GM18868 (cell line): ENCODE results near the gene SPRR2G.
"Not testable (repeated sequence)": the region's sequence is repeated elsewhere in the genome, so short reads cannot be mapped to it uniquely, and the experiment has no call there.

Source experiments
- ATAC-seq: cut with Tn5 transposase; IDR thresholded peaks from one replicate; pipeline ENCODE4 v1.9.1; 2021; ENCODE audit warnings: mild to moderate bottlenecking, moderate library complexity; ENCODE audit not compliant: unreplicated experiment

Gene SPRR2G

GRCh38 chr1:153150846-153151245, at the start of gene SPRR2G:
SPRR2G (minus strand) TSS chr1:153150890; CDS start chr1:153150110, 780 bp downstream.
- no peak for ATAC-seq

DNA sequence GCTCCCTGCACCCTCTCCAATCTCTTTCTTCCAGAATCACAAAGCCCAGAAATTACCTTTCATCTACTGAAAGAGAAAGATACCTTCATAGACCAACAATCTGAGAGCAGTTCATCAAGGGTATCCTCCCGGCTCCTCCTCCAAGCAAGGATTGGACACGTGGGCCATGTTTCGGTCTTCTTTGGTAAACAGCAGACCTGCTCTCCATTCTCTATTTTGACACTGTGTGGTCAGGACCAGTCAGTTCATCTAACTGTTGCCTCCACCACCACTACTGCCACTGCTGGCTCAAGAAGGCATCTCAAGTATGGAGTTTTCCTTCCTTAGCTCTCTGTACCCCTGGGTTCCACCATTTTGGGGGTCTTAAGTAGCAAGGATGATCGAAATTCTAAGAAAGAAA, 44.5 kb upstream of the SPRR2G start:
- ATAC-seq: no peak

- ATAC-seq: no peak
Measured at GRCh38 chr1:153194331-153195050, 43.8 kb upstream of the SPRR2G start.

GRCh38 chr1:153192697-153193096, 42.0 kb upstream of the SPRR2G start:
- no peak for ATAC-seq

DNA sequence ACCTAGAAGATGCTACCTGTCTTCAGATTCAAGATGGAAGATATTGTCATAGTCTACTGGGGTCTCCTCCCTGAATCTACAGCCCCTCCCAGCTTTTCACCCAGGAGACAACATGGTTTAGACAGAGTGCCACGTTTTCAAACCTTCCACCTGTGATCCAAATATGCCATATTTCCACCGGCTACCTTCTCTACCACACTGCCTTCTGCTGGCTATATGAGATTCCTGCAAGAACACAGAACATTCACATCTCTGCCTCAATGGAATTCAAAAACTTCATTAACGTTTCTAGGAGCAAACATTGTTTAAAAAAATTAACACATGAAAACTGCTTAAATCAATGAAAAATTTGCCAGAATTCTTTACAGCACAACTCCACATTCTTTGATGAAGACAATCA, 39.7 kb upstream of the SPRR2G start:
- no peak for ATAC-seq

GRCh38 chr1:153188301-153188700, 37.6 kb upstream of the SPRR2G start:
- ATAC-seq: not testable (repeated sequence)

GRCh38 chr1:153180556-153180955, 29.9 kb upstream of the SPRR2G start:
- ATAC-seq: no peak

DNA sequence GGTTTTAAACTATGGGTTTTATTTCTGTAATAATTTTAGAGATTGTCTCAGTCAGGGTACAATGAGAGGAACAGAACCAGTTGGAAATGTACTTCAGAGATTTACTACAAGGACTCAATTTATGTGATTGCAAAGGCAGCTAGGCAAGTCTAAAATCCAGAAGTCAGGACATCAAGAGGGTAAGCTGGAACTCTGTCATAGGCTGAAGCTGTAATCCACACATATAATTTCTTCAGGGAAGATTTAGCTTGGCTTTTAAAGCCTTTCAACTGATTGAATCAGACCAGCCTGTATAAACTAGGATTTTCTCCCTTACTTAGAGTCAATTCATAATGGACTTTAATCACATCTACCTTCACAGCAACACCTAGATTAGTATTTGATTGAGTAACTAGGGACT, 28.2 kb upstream of the SPRR2G start:
- no peak for ATAC-seq

DNA sequence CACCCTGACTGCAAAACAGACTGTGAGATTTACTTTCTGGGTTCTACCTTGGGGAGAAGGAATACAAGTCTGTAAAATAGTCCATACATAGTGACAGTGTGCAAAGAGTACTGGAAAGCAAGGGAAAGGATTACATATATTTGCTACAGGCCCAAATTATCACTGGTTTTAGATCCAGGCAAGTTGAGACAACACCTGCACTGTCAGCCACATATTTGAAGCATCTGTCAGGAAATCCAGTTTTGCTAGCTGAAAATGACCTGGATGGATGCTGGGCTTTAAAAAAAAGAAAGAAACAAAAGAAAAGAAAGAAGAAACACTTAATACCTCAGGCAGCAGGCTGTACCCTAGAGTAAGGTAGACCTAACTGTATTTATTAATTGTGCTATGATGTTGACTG, 23.9 kb upstream of the SPRR2G start:
- ATAC-seq: no peak

DNA sequence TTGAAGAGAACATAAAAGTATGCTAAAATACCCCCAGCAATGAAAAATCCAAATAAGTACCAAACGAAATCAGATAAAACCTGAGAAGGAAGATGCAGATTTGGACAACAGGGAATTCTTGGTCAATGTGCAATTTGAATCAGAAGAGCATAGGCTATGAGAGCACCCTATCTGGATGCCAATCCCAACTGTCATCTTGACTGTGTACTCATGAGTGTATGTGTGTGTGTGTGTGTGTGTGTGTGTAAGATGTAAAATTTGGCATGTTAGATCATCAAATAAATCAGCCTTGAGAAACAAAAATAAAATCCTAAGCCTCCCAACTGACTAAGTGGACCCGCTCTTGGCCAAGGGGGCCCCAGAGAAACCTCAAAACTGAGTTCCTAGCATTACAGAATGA, 18.0 kb upstream of the SPRR2G start:
- no peak for ATAC-seq

DNA sequence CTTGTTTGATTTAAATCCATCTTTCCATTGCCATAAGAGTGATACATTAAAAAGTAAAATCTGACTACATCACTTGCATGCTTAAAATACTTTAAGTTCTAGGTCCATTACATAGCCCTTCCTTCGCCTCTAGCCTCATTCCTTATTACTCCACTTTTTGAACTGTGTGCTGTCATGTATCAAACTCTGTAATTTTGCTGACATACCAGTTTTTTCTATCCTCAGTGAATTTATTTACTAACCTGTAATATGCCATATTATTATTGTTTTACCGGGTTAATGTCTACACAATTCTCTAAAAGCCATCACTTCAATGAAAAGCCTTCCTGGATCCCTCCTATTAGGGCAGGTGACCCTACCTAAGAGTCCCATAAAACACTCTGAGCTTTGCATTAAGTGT, 4.9 kb upstream of the SPRR2G start:
- ATAC-seq: no peak

DNA sequence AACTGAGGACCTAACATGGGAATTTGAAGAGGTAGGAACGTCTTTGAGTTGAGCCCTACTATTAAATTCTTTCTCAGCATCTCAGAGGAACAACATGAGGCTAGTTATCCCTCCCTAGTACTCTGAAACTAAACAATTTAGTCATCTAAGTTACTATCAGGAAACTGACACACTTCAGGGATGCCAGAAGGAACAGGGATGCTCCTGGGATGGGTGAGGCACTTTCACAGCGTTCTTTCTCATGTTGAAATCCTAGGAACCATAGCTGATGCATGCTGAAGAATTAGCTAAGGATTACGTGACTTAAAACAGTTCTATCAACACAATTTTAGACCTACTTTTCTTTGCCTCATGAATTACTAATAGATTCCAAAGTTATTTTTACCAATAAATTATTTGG, 1.8 kb upstream of the SPRR2G start:
- ATAC-seq: no peak

- no peak for ATAC-seq
Measured at GRCh38 chr1:153141377-153141776, 9.3 kb downstream of the SPRR2G start.

- ATAC-seq: no peak
Measured at GRCh38 chr1:153140484-153140883, 10.2 kb downstream of the SPRR2G start.

DNA sequence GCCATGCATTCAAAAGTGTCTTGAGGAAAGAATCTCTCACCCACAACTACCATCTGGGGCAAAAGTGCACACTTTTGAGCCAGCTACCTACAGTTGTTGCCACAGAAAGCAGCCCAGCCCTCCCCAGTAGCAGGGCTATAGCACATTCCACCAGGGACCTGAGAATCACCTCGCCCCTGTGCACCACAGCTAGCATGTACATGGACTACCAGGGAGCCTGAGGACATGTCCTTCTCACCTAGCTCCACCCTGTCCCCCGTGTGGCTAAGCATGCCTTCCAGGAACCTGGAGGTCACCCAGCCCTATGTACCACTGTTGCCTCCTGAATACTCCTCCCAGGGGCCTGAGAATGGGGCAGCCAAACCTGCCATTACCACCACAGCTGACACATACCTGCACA, 16.9 kb downstream of the SPRR2G start:
- no peak for ATAC-seq

GRCh38 chr1:153133267-153133666, 17.4 kb downstream of the SPRR2G start:
- ATAC-seq: no peak

GRCh38 chr1:153128688-153129087, 22.0 kb downstream of the SPRR2G start:
- not testable (repeated sequence) for ATAC-seq

- ATAC-seq: no peak
Measured at GRCh38 chr1:153127296-153127695, 23.4 kb downstream of the SPRR2G start.

- no peak for ATAC-seq
Measured at GRCh38 chr1:153125536-153125935, 25.2 kb downstream of the SPRR2G start.

GRCh38 chr1:153123793-153124192, 26.9 kb downstream of the SPRR2G start:
- ATAC-seq: not testable (repeated sequence)

- peak; percentile 60 for ATAC-seq
Measured at GRCh38 chr1:153122831-153123421, 27.8 kb downstream of the SPRR2G start.

DNA sequence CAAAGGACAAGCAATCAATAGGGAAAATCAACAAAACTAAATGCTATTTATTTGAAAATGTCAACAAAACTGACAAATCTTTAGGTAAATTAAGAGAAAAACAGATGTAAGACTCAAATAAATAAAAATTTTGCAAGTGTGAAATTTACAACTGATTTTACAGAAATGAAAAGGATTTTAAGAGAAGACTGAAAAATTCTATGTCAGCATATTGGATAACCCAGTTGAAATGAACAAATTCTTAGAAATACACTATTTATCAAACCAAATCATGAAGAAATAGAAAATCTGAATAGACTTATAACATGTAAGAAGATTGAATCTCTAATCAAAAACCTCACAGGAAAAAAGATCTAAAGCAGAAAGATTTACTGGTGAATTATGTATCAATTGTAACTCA, 29.7 kb downstream of the SPRR2G start:
- ATAC-seq: no peak

DNA sequence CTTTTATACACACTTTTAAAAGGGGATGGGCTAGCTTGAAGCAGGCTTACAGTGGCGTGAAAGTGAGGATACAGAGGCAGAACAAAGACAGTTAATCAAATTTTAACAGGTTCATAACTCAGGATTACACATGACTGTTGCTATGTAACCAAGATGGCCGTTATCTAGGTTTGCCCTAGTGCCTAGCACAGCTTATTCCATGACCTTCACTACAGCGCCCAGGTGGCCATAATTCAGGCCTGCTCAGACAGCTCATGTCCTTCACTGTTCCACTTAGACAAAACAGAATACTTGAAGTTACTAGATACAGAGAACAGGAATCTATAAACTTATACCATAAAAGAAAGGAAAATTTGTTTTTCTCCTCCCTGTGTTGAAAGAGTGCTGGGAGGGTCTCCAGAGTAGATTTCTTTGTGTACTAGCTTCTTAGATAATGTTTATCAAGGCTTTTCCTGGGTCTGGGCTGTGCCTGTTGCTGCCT, 31.2 kb downstream of the SPRR2G start:
- ATAC-seq: no peak
